ENCODE data around the gene GRB2. TPM values are rescaled to one million over a fixed set of nuclear protein-coding genes. Genes with fewer than 3 reads are reported as not detected.

Gene GRB2
- total and polyA plus RNA-seq, 2 experiments from 2014 or later = 89.0 to 112 TPM

GRCh38 chr17:75411328-75412067, 6.0 kb upstream of the GRB2 start (continued):
- TF ChIP-seq REST (IDR thresholded peaks at IDR 0.05; ENCODE audit: unreplicated experiment) = no peak

GRCh38 chr17:75410141-75410540, 4.7 kb upstream of the GRB2 start:
- Histone ChIP-seq H2AFZ (no peak overlapping the region), H3K4me1 (ENCODE audit: insufficient read depth) (no peaks in the 10 kb centered on the region; the same call in 1 of the 2 replicates), H3K36me3 (ENCODE audit: insufficient read depth) (no peaks in the 10 kb centered on the region), H3K27ac (ENCODE audit: low read depth) (no peak overlapping the region), H3K4me3 (no peak overlapping the region), H3K79me2 (replicated peaks; ENCODE audit: insufficient read depth) (peaks cover 2% of the 10 kb centered on the region), H4K20me1 (replicated peaks; ENCODE audit: insufficient read depth) (no peaks in the 10 kb centered on the region), H3K4me2 (no peak overlapping the region), H3K9me2 (ENCODE audit: insufficient read depth) (no peaks in the 10 kb centered on the region), H3F3A (replicated peaks; ENCODE audit: low read depth) (peaks cover 3% of the 10 kb centered on the region; the same call in 1 of the 2 replicates), H3K27me3 (ENCODE audit: insufficient read depth) (no peaks in the 10 kb centered on the region)
- H3K27ac Mint-ChIP-seq = no peak overlapping the region
- H3K4me3 Mint-ChIP-seq = no peak overlapping the region; the same call in 2 of the 3 replicates
- DNase-seq (ENCODE audit: low spot score) = no peak
- no peaks in the 10 kb centered on the region; the same call in 2 of the 3 replicates for H3K9me3 Mint-ChIP-seq
- TF ChIP-seq ZNF114 (CRISPR knock-in tag; IDR thresholded peaks at IDR 0.05) = no peak
- TF ChIP-seq CREB1 (CRISPR knock-in tag; IDR thresholded peaks at IDR 0.05; ENCODE audit: low read depth) = no peak
- no peak for TF ChIP-seq JUNB (IDR thresholded peaks at IDR 0.05; ENCODE audit: unreplicated experiment)
- no peak for TF ChIP-seq POLR2AphosphoS5 (IDR thresholded peaks at IDR 0.05; ENCODE audit: low read depth)
- TF ChIP-seq STAT1 (IDR thresholded peaks at IDR 0.05; ENCODE audit: unreplicated experiment) = no peak
- TF ChIP-seq EZH2 (IDR thresholded peaks at IDR 0.05; ENCODE audit: low read depth, unreplicated experiment) = no peak
- peaks cover 2% of the 10 kb centered on the region for H3K27me3 Mint-ChIP-seq (ENCODE audit: insufficient read depth, low read depth, poor library complexity)
- H3K36me3 Mint-ChIP-seq (ENCODE audit: low read depth) = no peaks in the 10 kb centered on the region
- no peak for ATAC-seq
- H3K4me1 Mint-ChIP-seq = peaks cover 18% of the 10 kb centered on the region

- Histone ChIP-seq H3K4me3 (no peak overlapping the region), H3F3A (replicated peaks; ENCODE audit: low read depth) (peaks cover 9% of the 10 kb centered on the region; the same call in 1 of the 2 replicates), H3K36me3 (ENCODE audit: insufficient read depth) (no peaks in the 10 kb centered on the region), H4K20me1 (replicated peaks; ENCODE audit: insufficient read depth) (peaks cover 14% of the 10 kb centered on the region), H3K27ac (ENCODE audit: low read depth) (no peak overlapping the region), H3K79me2 (replicated peaks; ENCODE audit: insufficient read depth) (peaks cover 24% of the 10 kb centered on the region), H3K9me2 (ENCODE audit: insufficient read depth) (no peaks in the 10 kb centered on the region), H2AFZ (no peak overlapping the region; the same call in 1 of the 2 replicates), H3K4me1 (ENCODE audit: insufficient read depth) (peaks cover 5% of the 10 kb centered on the region; the same call in 1 of the 2 replicates), H3K4me2 (no peak overlapping the region), H3K27me3 (ENCODE audit: insufficient read depth) (no peaks in the 10 kb centered on the region)
- Mint-ChIP-seq H3K9me3 (no peaks in the 10 kb centered on the region; the same call in 2 of the 3 replicates), H3K27ac (no peak overlapping the region), H3K4me3 (no peak overlapping the region; the same call in 2 of the 3 replicates), H3K27me3 (ENCODE audit: insufficient read depth, low read depth, poor library complexity) (peaks cover 6% of the 10 kb centered on the region), H3K4me1 (peaks cover 26% of the 10 kb centered on the region), H3K36me3 (ENCODE audit: low read depth) (no peaks in the 10 kb centered on the region)
- DNase-seq (ENCODE audit: low spot score) = no peak
- no peak for ATAC-seq
- no peak for TF ChIP-seq ZNF114 (CRISPR knock-in tag; IDR thresholded peaks at IDR 0.05)
- TF ChIP-seq EZH2 (IDR thresholded peaks at IDR 0.05; ENCODE audit: low read depth, unreplicated experiment) = no peak
- no peak for TF ChIP-seq STAT1 (IDR thresholded peaks at IDR 0.05; ENCODE audit: unreplicated experiment)
- TF ChIP-seq CREB1 (CRISPR knock-in tag; IDR thresholded peaks at IDR 0.05; ENCODE audit: low read depth) = no peak
- TF ChIP-seq NANOG (IDR thresholded peaks at IDR 0.05; ENCODE audit: borderline replicate concordance) = no peak
- TF ChIP-seq POLR2AphosphoS5 (IDR thresholded peaks at IDR 0.05; ENCODE audit: low read depth) = no peak
These were observed 2.3 kb upstream of the GRB2 start for GRCh38 chr17:75407655-75408352.

Measured in GM23338 (cell line).